IPS DF 4.7 (cell line): ENCODE results near the gene BEND3.
"Not testable (repeated sequence)": the region's sequence is repeated elsewhere in the genome, so short reads cannot be mapped to it uniquely, and the experiment has no call there.

Source experiments
- DNase-seq: peaks from one replicate; pipeline ENCODE4 v3.0.0-alpha.2; 2013; ENCODE audit warnings: low spot score; ENCODE audit errors: extremely low read depth

The BEND3 gene

GRCh38 chr6:107045826-107046675 lies 69.3 kb downstream of the BEND3 start:
- no peak for DNase-seq

GRCh38 chr6:107033126-107033525 lies 82.2 kb downstream of the BEND3 start:
- no peak for DNase-seq

- no peak for DNase-seq
Measured at GRCh38 chr6:107032051-107032450, 83.3 kb downstream of the BEND3 start.

- no peak for DNase-seq
Measured at GRCh38 chr6:107030151-107030550, 85.2 kb downstream of the BEND3 start.

- DNase-seq = no peak
Measured at GRCh38 chr6:107026965-107027364, 88.3 kb downstream of the BEND3 start.

GRCh38 chr6:107021446-107022185 lies 93.7 kb downstream of the BEND3 start:
- no peak for DNase-seq

- no peak for DNase-seq
Measured at GRCh38 chr6:107020239-107020638, 95.1 kb downstream of the BEND3 start.

- DNase-seq = not testable (repeated sequence)
Measured at GRCh38 chr6:107019628-107020027, 95.7 kb downstream of the BEND3 start.

- no peak for DNase-seq
Measured at GRCh38 chr6:107019047-107019446, 96.3 kb downstream of the BEND3 start.
